ENCODE measurements around the gene ELL.

DNA sequence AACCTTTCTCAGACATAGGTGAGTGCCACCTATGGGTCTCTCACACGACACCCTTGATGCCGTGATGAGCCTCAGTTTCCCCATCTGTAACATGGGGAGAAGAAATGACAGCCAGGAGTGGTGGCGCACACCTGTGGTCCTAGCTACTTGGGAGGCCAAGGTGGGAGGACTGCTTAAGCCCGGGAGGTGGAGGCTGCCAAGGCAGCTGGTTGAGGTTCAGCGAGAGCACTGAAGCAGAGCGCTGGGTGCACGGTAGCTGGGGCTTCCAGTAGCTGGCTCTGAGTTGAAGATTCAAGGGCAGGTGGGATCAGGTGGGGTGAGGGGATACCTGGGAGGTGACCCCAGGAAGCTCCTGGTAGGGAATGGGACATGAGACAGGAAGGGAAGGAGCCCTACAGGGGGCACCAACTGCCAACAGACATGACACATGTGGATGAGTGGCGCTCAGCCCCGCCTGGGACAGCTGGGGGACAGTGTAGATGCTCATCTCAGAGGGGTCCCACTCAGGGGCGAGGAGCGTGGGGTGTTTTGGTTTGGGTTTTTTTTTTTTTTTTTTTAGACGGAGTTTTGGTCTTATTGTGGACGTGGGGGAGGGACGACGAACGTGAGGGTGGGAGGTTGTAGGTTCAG lies 109.1 kb downstream of the ELL start:
- no peak for TF ChIP-seq NFIC (IDR thresholded peaks at IDR 0.05)
- no peak for TF ChIP-seq RAD21 (IDR thresholded peaks at IDR 0.05; ENCODE audit: low read depth)
- no peak for TF ChIP-seq EP300 (IDR thresholded peaks at IDR 0.05; ENCODE audit: borderline replicate concordance)
- TF ChIP-seq, protein P1, sequence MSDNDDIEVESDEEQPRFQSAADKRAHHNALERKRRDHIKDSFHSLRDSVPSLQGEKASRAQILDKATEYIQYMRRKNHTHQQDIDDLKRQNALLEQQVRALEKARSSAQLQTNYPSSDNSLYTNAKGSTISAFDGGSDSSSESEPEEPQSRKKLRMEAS (IDR thresholded peaks at IDR 0.05) = no peak

All from Ishikawa (cell line).